Activated naive CD4-positive, alpha-beta T cell (primary cell): ENCODE measurements around the gene ZDHHC5.

Source experiments
- DNase-seq, 4 experiments: peaks; one replicate each; lab custom pipeline; 2025; lab: John Stamatoyannopoulos, UW

ZDHHC5 gene

GRCh38 chr11:57667736-57668433 is at the start of gene ZDHHC5:
Gene ZDHHC5, plus strand, starts transcription at chr11:57668114. Its CDS starts 4,977 bp downstream, at chr11:57673091.
- DNase-seq: peak; percentile 96 to 99 (median 98)

- DNase-seq: no peak
Measured at GRCh38 chr11:57618438-57618837, 49.5 kb upstream of the ZDHHC5 start.

GRCh38 chr11:57619331-57619730 is 48.6 kb upstream of the ZDHHC5 start:
- no peak for DNase-seq

- DNase-seq: no peak
Measured at GRCh38 chr11:57620467-57620866, 47.4 kb upstream of the ZDHHC5 start.

- DNase-seq: no peak
Measured at GRCh38 chr11:57622263-57622662, 45.7 kb upstream of the ZDHHC5 start.

- no peak for DNase-seq
Measured at GRCh38 chr11:57624864-57625263, 43.0 kb upstream of the ZDHHC5 start.

- DNase-seq: no peak
Measured at GRCh38 chr11:57626895-57627294, 41.0 kb upstream of the ZDHHC5 start.

- no peak for DNase-seq
Measured at GRCh38 chr11:57630171-57630570, 37.7 kb upstream of the ZDHHC5 start.

- DNase-seq: no peak
Measured at GRCh38 chr11:57632116-57632515, 35.8 kb upstream of the ZDHHC5 start.

- no peak for DNase-seq
Measured at GRCh38 chr11:57633394-57634070, 34.4 kb upstream of the ZDHHC5 start.

- no peak for DNase-seq
Measured at GRCh38 chr11:57634311-57634710, 33.6 kb upstream of the ZDHHC5 start.

- DNase-seq: no peak
Measured at GRCh38 chr11:57635246-57635645, 32.7 kb upstream of the ZDHHC5 start.

- DNase-seq: no peak
Measured at GRCh38 chr11:57637626-57638004, 30.3 kb upstream of the ZDHHC5 start.

- no peak for DNase-seq
Measured at GRCh38 chr11:57638005-57638781, 29.7 kb upstream of the ZDHHC5 start.

- no peak for DNase-seq
Measured at GRCh38 chr11:57638811-57639320, 29.0 kb upstream of the ZDHHC5 start.

GRCh38 chr11:57639321-57640067 is 28.4 kb upstream of the ZDHHC5 start:
- no peak for DNase-seq

- DNase-seq: no peak
Measured at GRCh38 chr11:57640068-57640800, 27.7 kb upstream of the ZDHHC5 start.

GRCh38 chr11:57641011-57641807 is 26.7 kb upstream of the ZDHHC5 start:
- no peak for DNase-seq

GRCh38 chr11:57643802-57644201 is 24.1 kb upstream of the ZDHHC5 start:
- DNase-seq: no peak
